Osteocyte (in vitro differentiated cells): ENCODE results near the gene ANKRD13A. TPM values are rescaled to one million over a fixed set of nuclear protein-coding genes. Genes with fewer than 3 reads are reported as not detected.

ENCODE experiments used
- DNase-seq: peaks from one replicate; pipeline ENCODE4 v3.0.0; 2021; ENCODE audit warnings: mixed read lengths; ENCODE audit not compliant: unreplicated experiment; ENCODE audit errors: extremely low spot score
- H3K27ac Mint-ChIP-seq: one replicate; pipeline ENCODE4 v1.8.0; 2021; ENCODE audit warnings: mild to moderate bottlenecking, mixed read lengths; ENCODE audit not compliant: unreplicated experiment
- H3K27me3 Mint-ChIP-seq: one replicate; pipeline ENCODE4 v1.8.0; 2021; ENCODE audit warnings: mixed read lengths; ENCODE audit not compliant: unreplicated experiment
- H3K36me3 Mint-ChIP-seq: one replicate; pipeline ENCODE4 v1.8.0; 2021; ENCODE audit warnings: mixed read lengths; ENCODE audit not compliant: unreplicated experiment
- H3K4me1 Mint-ChIP-seq: one replicate; pipeline ENCODE4 v1.8.0; 2021; ENCODE audit warnings: mixed read lengths; ENCODE audit not compliant: unreplicated experiment
- H3K4me3 Mint-ChIP-seq: one replicate; pipeline ENCODE4 v1.8.0; 2021; ENCODE audit warnings: mild to moderate bottlenecking, moderate library complexity, mixed read lengths; ENCODE audit not compliant: unreplicated experiment
- H3K9me3 Mint-ChIP-seq: one replicate; pipeline ENCODE4 v1.8.0; 2021; ENCODE audit warnings: mixed read lengths; ENCODE audit not compliant: unreplicated experiment
- CTCF ChIP-seq: fragments of 200-600 bp; sonication (generic); IDR thresholded peaks from 2 replicates; pipeline ENCODE4 v1.5.0; 2021; ENCODE audit warnings: antibody characterized with exemption, mild to moderate bottlenecking, moderate library complexity
- total RNA-seq: library from RNA; stranded (reverse); gene quantifications from 2 replicates; pipeline ENCODE4 v1.2.1, GENCODE V29; 2021

ANKRD13A gene
- total RNA-seq, 1 donor from 2014 or later, result 43.5 TPM

- TF ChIP-seq CTCF, result no peak
- peak overlapping the region; percentile 95 for H3K4me3 Mint-ChIP-seq
- no peak for DNase-seq
- no peaks in the 10 kb centered on the region for H3K9me3 Mint-ChIP-seq
- peak overlapping the region; percentile 70 for H3K27ac Mint-ChIP-seq
- H3K27me3 Mint-ChIP-seq, result no peaks in the 10 kb centered on the region
- peaks cover 40% of the 10 kb centered on the region for H3K4me1 Mint-ChIP-seq
- peaks cover 4% of the 10 kb centered on the region for H3K36me3 Mint-ChIP-seq
These were observed 3.9 kb upstream of the ANKRD13A start for GRCh38 chr12:109995361-109995685.

- DNase-seq, result peak; percentile 96
- peak; percentile 15 for TF ChIP-seq CTCF
- Mint-ChIP-seq H3K4me1 (peaks cover 42% of the 10 kb centered on the region), H3K27ac (peak within 1 kb of the TSS; percentile 70), H3K4me3 (peak within 1 kb of the TSS; percentile 95), H3K9me3 (no peaks in the 10 kb centered on the region), H3K36me3 (no peaks in the 10 kb centered on the region), H3K27me3 (no peaks in the 10 kb centered on the region)
These were observed 3.3 kb upstream of the ANKRD13A start, which contains the start of gene GIT2 for GRCh38 chr12:109995686-109996482. GIT2 (minus strand) TSS chr12:109996368; CDS start chr12:109996224, 144 bp downstream.

GRCh38 chr12:109996483-109996853 lies 2.8 kb upstream of the ANKRD13A start:
- no peak for TF ChIP-seq CTCF
- Mint-ChIP-seq H3K27ac (peak overlapping the region; percentile 67), H3K9me3 (no peaks in the 10 kb centered on the region), H3K4me1 (peaks cover 48% of the 10 kb centered on the region), H3K27me3 (no peaks in the 10 kb centered on the region), H3K36me3 (no peaks in the 10 kb centered on the region), H3K4me3 (peak overlapping the region; percentile 95)
- DNase-seq, result no peak

GRCh38 chr12:109997393-109997792 lies 1.8 kb upstream of the ANKRD13A start:
- Mint-ChIP-seq H3K4me1 (peaks cover 49% of the 10 kb centered on the region), H3K27ac (no peak overlapping the region)

More at GRCh38 chr12:109997393-109997792, 1.8 kb upstream of the ANKRD13A start:
- H3K9me3 Mint-ChIP-seq, result no peaks in the 10 kb centered on the region
- DNase-seq, result no peak
- peak overlapping the region; percentile 19 for H3K4me3 Mint-ChIP-seq
- no peaks in the 10 kb centered on the region for H3K36me3 Mint-ChIP-seq
- no peak for TF ChIP-seq CTCF
- H3K27me3 Mint-ChIP-seq, result no peaks in the 10 kb centered on the region
